ENCODE measurements around the gene GABRB2. TPM values are rescaled to one million over a fixed set of nuclear protein-coding genes. Genes with fewer than 3 reads are reported as not detected.
A peak's percentile ranks its signal among the peaks of the same experiment; 100 is the strongest.

GABRB2 gene
- total and polyA plus RNA-seq, 2 experiments from 2014 or later: 0.11 to 0.94 TPM

- no peaks in the 10 kb centered on the region for H3K36me3 Mint-ChIP-seq (ENCODE audit: low read depth)
- Histone ChIP-seq H3K79me2 (replicated peaks; ENCODE audit: insufficient read depth) (no peaks in the 10 kb centered on the region), H3K4me1 (ENCODE audit: insufficient read depth) (peaks cover 21% of the 10 kb centered on the region), H3K9me2 (ENCODE audit: insufficient read depth) (0 out of 2 replicates have a peak, but pooled peaks cover 6% of the 10 kb centered on the region), H3K36me3 (ENCODE audit: insufficient read depth) (no peaks in the 10 kb centered on the region), H3F3A (replicated peaks; ENCODE audit: low read depth) (peaks cover 7% of the 10 kb centered on the region; the same call in 1 of the 2 replicates), H3K27me3 (ENCODE audit: insufficient read depth) (peaks cover 66% of the 10 kb centered on the region), H3K4me2 (peak overlapping the region; percentile 93), H4K20me1 (replicated peaks; ENCODE audit: insufficient read depth) (peaks cover 5% of the 10 kb centered on the region; the same call in 1 of the 2 replicates), H2AFZ (peak overlapping the region; percentile 97), H3K4me3 (peak overlapping the region; percentile 75), H3K27ac (ENCODE audit: low read depth) (no peak overlapping the region)
- peaks cover 23% of the 10 kb centered on the region for H3K4me1 Mint-ChIP-seq
- no peak overlapping the region for H3K27ac Mint-ChIP-seq
- peaks cover 59% of the 10 kb centered on the region for H3K27me3 Mint-ChIP-seq (ENCODE audit: insufficient read depth, low read depth, poor library complexity)
- H3K9me3 Mint-ChIP-seq: peaks cover 5% of the 10 kb centered on the region; the same call in 2 of the 3 replicates
- DNase-seq (ENCODE audit: low spot score) (no peak), ATAC-seq (peak; percentile 51)
- no peak for TF ChIP-seq ZNF331 (CRISPR knock-in tag; IDR thresholded peaks at IDR 0.05; ENCODE audit: low read depth)
- no peak for TF ChIP-seq ZNF114 (CRISPR knock-in tag; IDR thresholded peaks at IDR 0.05)
- no peak for TF ChIP-seq ZNF462 (CRISPR knock-in tag; IDR thresholded peaks at IDR 0.05)
- no peak for TF ChIP-seq REST (IDR thresholded peaks at IDR 0.05; ENCODE audit: unreplicated experiment)
- no peak for TF ChIP-seq JUNB (IDR thresholded peaks at IDR 0.05; ENCODE audit: unreplicated experiment)
- TF ChIP-seq ETS1 (IDR thresholded peaks at IDR 0.05): no peak
- no peak for TF ChIP-seq STAT1 (IDR thresholded peaks at IDR 0.05; ENCODE audit: unreplicated experiment)
- no peak for TF ChIP-seq CREB1 (CRISPR knock-in tag; IDR thresholded peaks at IDR 0.05; ENCODE audit: low read depth)
- TF ChIP-seq POLR2AphosphoS5 (IDR thresholded peaks at IDR 0.05; ENCODE audit: low read depth): no peak
- peak overlapping the region; percentile 82 for H3K4me3 Mint-ChIP-seq
These were observed 2.6 kb upstream of the GABRB2 start for GRCh38 chr5:161549106-161549505.

Measured in GM23338 (cell line).